Measurements from ENCODE around the gene PLA2G12A. TPM values are rescaled to one million over a fixed set of nuclear protein-coding genes. Genes with fewer than 3 reads are reported as not detected.
A peak's percentile ranks its signal among the peaks of the same experiment; 100 is the strongest.

Gene PLA2G12A
- total and polyA plus RNA-seq, 9 of the 15 experiments (the other 6 are each of a cell fraction or from before 2014, with no cell fraction given) = 24.2 to 226 (median 80.5) TPM

DNA sequence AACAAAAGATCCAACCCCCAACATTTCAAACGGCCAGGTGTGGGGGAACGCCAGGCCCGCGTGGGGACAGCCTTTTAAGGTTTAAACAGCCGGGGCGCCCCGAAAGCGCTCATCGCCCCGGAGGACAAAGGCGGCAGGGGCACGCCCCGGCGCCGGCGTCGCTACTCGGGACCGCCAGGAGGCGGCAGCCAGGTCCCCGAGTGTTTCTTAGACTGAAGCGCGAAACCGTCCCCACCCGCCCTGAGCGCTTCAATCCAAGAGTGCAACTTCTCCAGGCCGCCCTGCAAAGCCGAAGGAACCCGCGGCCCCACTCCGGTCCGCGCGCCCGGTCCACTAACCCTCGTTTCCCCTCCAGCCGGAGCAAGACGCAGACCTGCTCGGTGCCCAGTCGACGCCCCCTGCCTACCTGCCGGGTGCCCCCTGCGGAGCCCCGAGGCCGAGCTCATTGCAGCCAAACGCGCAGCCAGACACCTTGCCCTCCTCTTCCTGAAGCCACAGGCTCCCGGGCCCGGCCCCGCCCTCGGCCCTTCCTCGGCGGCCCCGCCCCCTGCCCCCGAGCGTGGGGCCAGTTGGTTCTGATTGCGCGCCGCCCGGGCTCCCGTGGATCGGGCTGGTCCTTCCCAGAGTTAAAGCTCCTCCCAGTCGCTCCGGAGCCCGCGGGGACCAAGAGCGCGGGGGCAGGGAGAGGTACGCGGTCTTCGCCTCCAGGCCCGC is 26.8 kb downstream of the PLA2G12A start, which contains the start of gene CASP6 (continued):
- TF ChIP-seq PPARD (CRISPR knock-in tag; IDR thresholded peaks at IDR 0.05) = no peak
- no peak for TF ChIP-seq NFIX (CRISPR knock-in tag; IDR thresholded peaks at IDR 0.05; ENCODE audit: low read depth)
- 0 out of 2 replicates have a peak, but pooled peaks have one; percentile 45 for TF ChIP-seq ZNF830 (CRISPR knock-in tag; IDR thresholded peaks at IDR 0.05)
- TF ChIP-seq RBM14 (IDR thresholded peaks at IDR 0.05; ENCODE audit: borderline replicate concordance, insufficient read depth, low read depth, low read length) = no peak
- TF ChIP-seq, protein P1, sequence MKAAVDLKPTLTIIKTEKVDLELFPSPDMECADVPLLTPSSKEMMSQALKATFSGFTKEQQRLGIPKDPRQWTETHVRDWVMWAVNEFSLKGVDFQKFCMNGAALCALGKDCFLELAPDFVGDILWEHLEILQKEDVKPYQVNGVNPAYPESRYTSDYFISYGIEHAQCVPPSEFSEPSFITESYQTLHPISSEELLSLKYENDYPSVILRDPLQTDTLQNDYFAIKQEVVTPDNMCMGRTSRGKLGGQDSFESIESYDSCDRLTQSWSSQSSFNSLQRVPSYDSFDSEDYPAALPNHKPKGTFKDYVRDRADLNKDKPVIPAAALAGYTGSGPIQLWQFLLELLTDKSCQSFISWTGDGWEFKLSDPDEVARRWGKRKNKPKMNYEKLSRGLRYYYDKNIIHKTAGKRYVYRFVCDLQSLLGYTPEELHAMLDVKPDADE (conservative IDR thresholded peaks at IDR 0.05; ENCODE audit: control insufficient read depth, low read depth, low read length) = no peak
- TF ChIP-seq ZNF445 (CRISPR knock-in tag; IDR thresholded peaks at IDR 0.05; ENCODE audit: low read depth) = no peak
- no peak for TF ChIP-seq SIRT6 (IDR thresholded peaks at IDR 0.05; ENCODE audit: low read depth, low read length)
- TF ChIP-seq, protein P2, sequence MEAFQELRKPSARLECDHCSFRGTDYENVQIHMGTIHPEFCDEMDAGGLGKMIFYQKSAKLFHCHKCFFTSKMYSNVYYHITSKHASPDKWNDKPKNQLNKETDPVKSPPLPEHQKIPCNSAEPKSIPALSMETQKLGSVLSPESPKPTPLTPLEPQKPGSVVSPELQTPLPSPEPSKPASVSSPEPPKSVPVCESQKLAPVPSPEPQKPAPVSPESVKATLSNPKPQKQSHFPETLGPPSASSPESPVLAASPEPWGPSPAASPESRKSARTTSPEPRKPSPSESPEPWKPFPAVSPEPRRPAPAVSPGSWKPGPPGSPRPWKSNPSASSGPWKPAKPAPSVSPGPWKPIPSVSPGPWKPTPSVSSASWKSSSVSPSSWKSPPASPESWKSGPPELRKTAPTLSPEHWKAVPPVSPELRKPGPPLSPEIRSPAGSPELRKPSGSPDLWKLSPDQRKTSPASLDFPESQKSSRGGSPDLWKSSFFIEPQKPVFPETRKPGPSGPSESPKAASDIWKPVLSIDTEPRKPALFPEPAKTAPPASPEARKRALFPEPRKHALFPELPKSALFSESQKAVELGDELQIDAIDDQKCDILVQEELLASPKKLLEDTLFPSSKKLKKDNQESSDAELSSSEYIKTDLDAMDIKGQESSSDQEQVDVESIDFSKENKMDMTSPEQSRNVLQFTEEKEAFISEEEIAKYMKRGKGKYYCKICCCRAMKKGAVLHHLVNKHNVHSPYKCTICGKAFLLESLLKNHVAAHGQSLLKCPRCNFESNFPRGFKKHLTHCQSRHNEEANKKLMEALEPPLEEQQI (IDR thresholded peaks at IDR 0.05) = no peak
- TF ChIP-seq, protein P3, sequence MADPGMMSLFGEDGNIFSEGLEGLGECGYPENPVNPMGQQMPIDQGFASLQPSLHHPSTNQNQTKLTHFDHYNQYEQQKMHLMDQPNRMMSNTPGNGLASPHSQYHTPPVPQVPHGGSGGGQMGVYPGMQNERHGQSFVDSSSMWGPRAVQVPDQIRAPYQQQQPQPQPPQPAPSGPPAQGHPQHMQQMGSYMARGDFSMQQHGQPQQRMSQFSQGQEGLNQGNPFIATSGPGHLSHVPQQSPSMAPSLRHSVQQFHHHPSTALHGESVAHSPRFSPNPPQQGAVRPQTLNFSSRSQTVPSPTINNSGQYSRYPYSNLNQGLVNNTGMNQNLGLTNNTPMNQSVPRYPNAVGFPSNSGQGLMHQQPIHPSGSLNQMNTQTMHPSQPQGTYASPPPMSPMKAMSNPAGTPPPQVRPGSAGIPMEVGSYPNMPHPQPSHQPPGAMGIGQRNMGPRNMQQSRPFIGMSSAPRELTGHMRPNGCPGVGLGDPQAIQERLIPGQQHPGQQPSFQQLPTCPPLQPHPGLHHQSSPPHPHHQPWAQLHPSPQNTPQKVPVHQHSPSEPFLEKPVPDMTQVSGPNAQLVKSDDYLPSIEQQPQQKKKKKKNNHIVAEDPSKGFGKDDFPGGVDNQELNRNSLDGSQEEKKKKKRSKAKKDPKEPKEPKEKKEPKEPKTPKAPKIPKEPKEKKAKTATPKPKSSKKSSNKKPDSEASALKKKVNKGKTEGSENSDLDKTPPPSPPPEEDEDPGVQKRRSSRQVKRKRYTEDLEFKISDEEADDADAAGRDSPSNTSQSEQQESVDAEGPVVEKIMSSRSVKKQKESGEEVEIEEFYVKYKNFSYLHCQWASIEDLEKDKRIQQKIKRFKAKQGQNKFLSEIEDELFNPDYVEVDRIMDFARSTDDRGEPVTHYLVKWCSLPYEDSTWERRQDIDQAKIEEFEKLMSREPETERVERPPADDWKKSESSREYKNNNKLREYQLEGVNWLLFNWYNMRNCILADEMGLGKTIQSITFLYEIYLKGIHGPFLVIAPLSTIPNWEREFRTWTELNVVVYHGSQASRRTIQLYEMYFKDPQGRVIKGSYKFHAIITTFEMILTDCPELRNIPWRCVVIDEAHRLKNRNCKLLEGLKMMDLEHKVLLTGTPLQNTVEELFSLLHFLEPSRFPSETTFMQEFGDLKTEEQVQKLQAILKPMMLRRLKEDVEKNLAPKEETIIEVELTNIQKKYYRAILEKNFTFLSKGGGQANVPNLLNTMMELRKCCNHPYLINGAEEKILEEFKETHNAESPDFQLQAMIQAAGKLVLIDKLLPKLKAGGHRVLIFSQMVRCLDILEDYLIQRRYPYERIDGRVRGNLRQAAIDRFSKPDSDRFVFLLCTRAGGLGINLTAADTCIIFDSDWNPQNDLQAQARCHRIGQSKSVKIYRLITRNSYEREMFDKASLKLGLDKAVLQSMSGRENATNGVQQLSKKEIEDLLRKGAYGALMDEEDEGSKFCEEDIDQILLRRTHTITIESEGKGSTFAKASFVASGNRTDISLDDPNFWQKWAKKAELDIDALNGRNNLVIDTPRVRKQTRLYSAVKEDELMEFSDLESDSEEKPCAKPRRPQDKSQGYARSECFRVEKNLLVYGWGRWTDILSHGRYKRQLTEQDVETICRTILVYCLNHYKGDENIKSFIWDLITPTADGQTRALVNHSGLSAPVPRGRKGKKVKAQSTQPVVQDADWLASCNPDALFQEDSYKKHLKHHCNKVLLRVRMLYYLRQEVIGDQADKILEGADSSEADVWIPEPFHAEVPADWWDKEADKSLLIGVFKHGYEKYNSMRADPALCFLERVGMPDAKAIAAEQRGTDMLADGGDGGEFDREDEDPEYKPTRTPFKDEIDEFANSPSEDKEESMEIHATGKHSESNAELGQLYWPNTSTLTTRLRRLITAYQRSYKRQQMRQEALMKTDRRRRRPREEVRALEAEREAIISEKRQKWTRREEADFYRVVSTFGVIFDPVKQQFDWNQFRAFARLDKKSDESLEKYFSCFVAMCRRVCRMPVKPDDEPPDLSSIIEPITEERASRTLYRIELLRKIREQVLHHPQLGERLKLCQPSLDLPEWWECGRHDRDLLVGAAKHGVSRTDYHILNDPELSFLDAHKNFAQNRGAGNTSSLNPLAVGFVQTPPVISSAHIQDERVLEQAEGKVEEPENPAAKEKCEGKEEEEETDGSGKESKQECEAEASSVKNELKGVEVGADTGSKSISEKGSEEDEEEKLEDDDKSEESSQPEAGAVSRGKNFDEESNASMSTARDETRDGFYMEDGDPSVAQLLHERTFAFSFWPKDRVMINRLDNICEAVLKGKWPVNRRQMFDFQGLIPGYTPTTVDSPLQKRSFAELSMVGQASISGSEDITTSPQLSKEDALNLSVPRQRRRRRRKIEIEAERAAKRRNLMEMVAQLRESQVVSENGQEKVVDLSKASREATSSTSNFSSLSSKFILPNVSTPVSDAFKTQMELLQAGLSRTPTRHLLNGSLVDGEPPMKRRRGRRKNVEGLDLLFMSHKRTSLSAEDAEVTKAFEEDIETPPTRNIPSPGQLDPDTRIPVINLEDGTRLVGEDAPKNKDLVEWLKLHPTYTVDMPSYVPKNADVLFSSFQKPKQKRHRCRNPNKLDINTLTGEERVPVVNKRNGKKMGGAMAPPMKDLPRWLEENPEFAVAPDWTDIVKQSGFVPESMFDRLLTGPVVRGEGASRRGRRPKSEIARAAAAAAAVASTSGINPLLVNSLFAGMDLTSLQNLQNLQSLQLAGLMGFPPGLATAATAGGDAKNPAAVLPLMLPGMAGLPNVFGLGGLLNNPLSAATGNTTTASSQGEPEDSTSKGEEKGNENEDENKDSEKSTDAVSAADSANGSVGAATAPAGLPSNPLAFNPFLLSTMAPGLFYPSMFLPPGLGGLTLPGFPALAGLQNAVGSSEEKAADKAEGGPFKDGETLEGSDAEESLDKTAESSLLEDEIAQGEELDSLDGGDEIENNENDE (IDR thresholded peaks at IDR 0.05; ENCODE audit: low read depth, low read length) = no peak

Measured in K562 (cell line).